T-helper 2 cell treated with Interferon-gamma antibody and Interleukin-4, amounts not matched to agents 5 μg/mL and 100 μg/mL, for 36 hours (primary cell): Measurements from ENCODE around the gene RABAC1.

Source experiments
- DNase-seq: peaks from one replicate; pipeline ENCODE4 v3.0.0; 2021; ENCODE audit warnings: low spot score
- H3K27ac Mint-ChIP-seq: one replicate; pipeline ENCODE4 v1.8.0; 2021; ENCODE audit warnings: mild to moderate bottlenecking, mixed read lengths
- H3K27me3 Mint-ChIP-seq: one replicate; pipeline ENCODE4 v1.8.0; 2021; ENCODE audit warnings: low read depth, mixed read lengths
- H3K36me3 Mint-ChIP-seq: one replicate; pipeline ENCODE4 v1.8.0; 2021; ENCODE audit warnings: low read depth, mixed read lengths
- H3K4me1 Mint-ChIP-seq: one replicate; pipeline ENCODE4 v1.8.0; 2021; ENCODE audit warnings: low read depth, mixed read lengths
- H3K4me3 Mint-ChIP-seq: one replicate; pipeline ENCODE4 v1.8.0; 2022; ENCODE audit warnings: mild to moderate bottlenecking, moderate library complexity, mixed read lengths
- H3K9me3 Mint-ChIP-seq: one replicate; pipeline ENCODE4 v1.8.0; 2021; ENCODE audit warnings: mixed read lengths

Gene RABAC1

GRCh38 chr19:41959056-41960053 is at the start of gene RABAC1:
Gene RABAC1, minus strand, starts transcription at chr19:41959321. Its CDS starts 29 bp downstream, at chr19:41959292.
- peaks cover 10% of the 10 kb centered on the region for H3K36me3 Mint-ChIP-seq
- peak within 1 kb of the TSS; percentile 88 for H3K27ac Mint-ChIP-seq
- H3K4me1 Mint-ChIP-seq: peaks cover 18% of the 10 kb centered on the region
- peak; percentile 88 for DNase-seq
- no peaks in the 10 kb centered on the region for H3K9me3 Mint-ChIP-seq
- H3K27me3 Mint-ChIP-seq: no peaks in the 10 kb centered on the region
- H3K4me3 Mint-ChIP-seq: peak within 1 kb of the TSS; percentile 90

- Mint-ChIP-seq H3K9me3 (no peaks in the 10 kb centered on the region), H3K4me3 (no peak overlapping the region), H3K4me1 (peaks cover 7% of the 10 kb centered on the region), H3K27me3 (peaks cover 12% of the 10 kb centered on the region), H3K27ac (no peak overlapping the region), H3K36me3 (no peaks in the 10 kb centered on the region)
- no peak for DNase-seq
These were observed 47.4 kb upstream of the RABAC1 start for GRCh38 chr19:42006569-42006968.

- DNase-seq: no peak
- H3K4me1 Mint-ChIP-seq: peaks cover 7% of the 10 kb centered on the region
- no peaks in the 10 kb centered on the region for H3K9me3 Mint-ChIP-seq
- H3K36me3 Mint-ChIP-seq: no peaks in the 10 kb centered on the region
- no peak overlapping the region for H3K27ac Mint-ChIP-seq
- H3K27me3 Mint-ChIP-seq: peaks cover 22% of the 10 kb centered on the region
- H3K4me3 Mint-ChIP-seq: no peak overlapping the region
These were observed 46.4 kb upstream of the RABAC1 start for GRCh38 chr19:42005504-42005903.

- peaks cover 2% of the 10 kb centered on the region for H3K4me1 Mint-ChIP-seq
- H3K4me3 Mint-ChIP-seq: no peak overlapping the region
- no peaks in the 10 kb centered on the region for H3K36me3 Mint-ChIP-seq
- H3K9me3 Mint-ChIP-seq: no peaks in the 10 kb centered on the region
- peaks cover 36% of the 10 kb centered on the region for H3K27me3 Mint-ChIP-seq
- H3K27ac Mint-ChIP-seq: no peak overlapping the region
- DNase-seq: no peak
These were observed 44.6 kb upstream of the RABAC1 start for GRCh38 chr19:42003506-42004294.

GRCh38 chr19:41999878-42000208 is 40.7 kb upstream of the RABAC1 start:
- peaks cover 67% of the 10 kb centered on the region for H3K27me3 Mint-ChIP-seq
- no peak overlapping the region for H3K27ac Mint-ChIP-seq
- no peaks in the 10 kb centered on the region for H3K36me3 Mint-ChIP-seq
- H3K4me1 Mint-ChIP-seq: peaks cover 16% of the 10 kb centered on the region
- DNase-seq: no peak
- no peaks in the 10 kb centered on the region for H3K9me3 Mint-ChIP-seq
- no peak overlapping the region for H3K4me3 Mint-ChIP-seq

GRCh38 chr19:41999071-41999877 is 40.2 kb upstream of the RABAC1 start:
- Mint-ChIP-seq H3K9me3 (no peaks in the 10 kb centered on the region), H3K27ac (no peak overlapping the region)
- DNase-seq: no peak

GRCh38 chr19:41998246-41999020 is 39.3 kb upstream of the RABAC1 start:
- Mint-ChIP-seq H3K4me1 (peaks cover 18% of the 10 kb centered on the region), H3K4me3 (no peak overlapping the region), H3K27me3 (peaks cover 69% of the 10 kb centered on the region)

More at GRCh38 chr19:41999071-41999877, 40.2 kb upstream of the RABAC1 start:
- Mint-ChIP-seq H3K4me1 (peaks cover 16% of the 10 kb centered on the region), H3K4me3 (peak overlapping the region; percentile 6), H3K27me3 (peaks cover 70% of the 10 kb centered on the region), H3K36me3 (no peaks in the 10 kb centered on the region)

GRCh38 chr19:41997851-41998229 is 38.7 kb upstream of the RABAC1 start:
- H3K4me3 Mint-ChIP-seq: no peak overlapping the region
- peaks cover 17% of the 10 kb centered on the region for H3K4me1 Mint-ChIP-seq
- no peak overlapping the region for H3K27ac Mint-ChIP-seq
- peaks cover 71% of the 10 kb centered on the region for H3K27me3 Mint-ChIP-seq
- DNase-seq: no peak
- H3K9me3 Mint-ChIP-seq: no peaks in the 10 kb centered on the region
- H3K36me3 Mint-ChIP-seq: no peaks in the 10 kb centered on the region

More at GRCh38 chr19:41998246-41999020, 39.3 kb upstream of the RABAC1 start:
- Mint-ChIP-seq H3K9me3 (no peaks in the 10 kb centered on the region), H3K36me3 (no peaks in the 10 kb centered on the region), H3K27ac (no peak overlapping the region)
- peak; percentile 43 for DNase-seq

- DNase-seq: peak; percentile 38
- H3K27ac Mint-ChIP-seq: no peak overlapping the region
- H3K4me1 Mint-ChIP-seq: peaks cover 16% of the 10 kb centered on the region
- no peaks in the 10 kb centered on the region for H3K36me3 Mint-ChIP-seq
- no peaks in the 10 kb centered on the region for H3K9me3 Mint-ChIP-seq
- H3K27me3 Mint-ChIP-seq: peaks cover 75% of the 10 kb centered on the region
- no peak overlapping the region for H3K4me3 Mint-ChIP-seq
These were observed 38.2 kb upstream of the RABAC1 start for GRCh38 chr19:41997121-41997850.

- no peaks in the 10 kb centered on the region for H3K36me3 Mint-ChIP-seq
- no peaks in the 10 kb centered on the region for H3K9me3 Mint-ChIP-seq
- H3K4me1 Mint-ChIP-seq: peaks cover 16% of the 10 kb centered on the region
- H3K27me3 Mint-ChIP-seq: peaks cover 67% of the 10 kb centered on the region
- H3K4me3 Mint-ChIP-seq: no peak overlapping the region
- DNase-seq: no peak
- H3K27ac Mint-ChIP-seq: peak overlapping the region; percentile 34
These were observed 37.1 kb upstream of the RABAC1 start for GRCh38 chr19:41995959-41996797.

GRCh38 chr19:41994994-41995958 is 36.2 kb upstream of the RABAC1 start:
- Mint-ChIP-seq H3K9me3 (no peaks in the 10 kb centered on the region), H3K27me3 (peaks cover 58% of the 10 kb centered on the region), H3K4me1 (peaks cover 16% of the 10 kb centered on the region), H3K4me3 (peak overlapping the region; percentile 9), H3K27ac (no peak overlapping the region), H3K36me3 (no peaks in the 10 kb centered on the region)
- DNase-seq: no peak
